ENCODE data around the gene MCL1. TPM values are rescaled to one million over a fixed set of nuclear protein-coding genes. Genes with fewer than 3 reads are reported as not detected.
"Not testable (repeated sequence)": the region's sequence is repeated elsewhere in the genome, so short reads cannot be mapped to it uniquely, and the experiment has no call there.

Gene MCL1
- total RNA-seq (100 to 1,000 TPM in 6 of 7 donors, 10 to 100 TPM in 1; 91.1 to 280 (median 145) TPM), polyA plus RNA-seq (100 to 1,000 TPM in 1 of 2 donors, 10 to 100 TPM in 1; 74.2 to 209 TPM)
- long read RNA-seq, donor 1, partial matches to known transcripts, result 0 of 14 reads
- long read RNA-seq, donor 1, other reads (novel, unspliced or antisense), result 12 of 14 reads
- long read RNA-seq, donor 2, transcript MCL1-202 (3 exons, 3,932 nt), result major isoform, 30 of 31 reads
- long read RNA-seq, donor 2, partial matches to known transcripts, result 0 of 31 reads
- long read RNA-seq, donor 2, other reads (novel, unspliced or antisense), result 0 of 31 reads
- long read RNA-seq, donor 3, transcript MCL1-202 (3 exons, 3,932 nt), result major isoform, 99 of 125 reads
- long read RNA-seq, donor 3, transcript MCL1-201 (2 exons, 1,110 nt), result minor isoform, 5 of 125 reads
- long read RNA-seq, donor 3, transcript MCL1-203 (2 exons, 1,099 nt), result minor isoform, 6 of 125 reads
- long read RNA-seq, donor 3, partial matches to known transcripts, result 0 of 125 reads
- long read RNA-seq, donor 3, other reads (novel, unspliced or antisense), result 15 of 125 reads

DNA sequence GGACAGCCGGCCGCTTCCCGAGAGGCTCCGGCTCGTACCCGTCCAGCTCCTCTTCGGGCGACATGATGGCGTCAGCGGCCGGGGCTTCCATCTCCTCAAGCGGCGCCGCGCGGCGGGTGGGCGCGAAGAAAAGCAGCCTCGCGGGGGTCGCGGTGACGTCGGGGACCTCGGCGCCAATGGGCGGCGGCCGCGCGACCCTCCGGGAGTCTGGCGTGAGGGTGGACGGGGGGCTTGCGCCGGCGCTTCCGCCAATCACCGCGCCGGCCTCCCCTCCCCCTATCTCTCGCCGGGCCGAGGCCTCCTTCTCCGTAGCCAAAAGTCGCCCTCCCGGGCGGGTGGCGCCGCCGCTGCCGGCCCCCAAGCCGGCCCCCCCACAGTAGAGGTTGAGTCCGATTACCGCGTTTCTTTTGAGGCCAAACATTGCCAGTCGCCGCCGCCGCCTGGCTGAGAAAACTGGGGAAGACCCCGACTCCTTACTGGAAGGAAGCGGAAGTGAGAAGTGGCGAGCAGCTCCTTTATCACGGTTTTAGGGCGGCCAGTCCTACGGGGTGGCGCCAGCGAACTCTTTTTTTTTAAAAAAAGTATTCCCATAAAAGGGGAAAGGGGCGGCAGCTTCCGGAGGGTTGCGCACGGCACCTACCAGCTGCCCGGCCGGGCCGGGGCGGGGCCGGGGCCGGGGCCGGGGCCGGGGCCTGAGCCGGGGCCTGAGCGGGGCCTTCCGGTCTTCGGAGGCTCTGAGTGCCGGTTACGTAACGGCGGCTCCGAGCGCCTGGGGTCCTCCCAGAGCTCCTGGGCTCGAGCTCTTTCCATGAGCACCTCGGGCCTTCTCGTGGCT, at the start of gene MCL1:
TSS of gene MCL1 (minus strand) at position 501 of the 835 bp plus-strand sequence. CDS start at position 421, 80 bp downstream.
- Histone ChIP-seq H3K9me3 (no peaks in the 10 kb centered on the region), H3K4me1 (ENCODE audit: insufficient read depth) (peaks cover 9% of the 10 kb centered on the region), H3K4me3 (peak within 1 kb of the TSS; percentile 93), H3K27ac (peak within 1 kb of the TSS; percentile 96 to 97), H3K36me3 (no peaks in the 10 kb centered on the region), H3K27me3 (no peaks in the 10 kb centered on the region)
- intact Hi-C loops (cut with DNase I), result loop anchor here in 2 of 4 donors (1.0 to 2.0 kb wide), 2 partner anchors 17 to 50 kb away; partner anchors contain the start of gene ENSA (in 1 of the 2)
- TF ChIP-seq, protein P1, sequence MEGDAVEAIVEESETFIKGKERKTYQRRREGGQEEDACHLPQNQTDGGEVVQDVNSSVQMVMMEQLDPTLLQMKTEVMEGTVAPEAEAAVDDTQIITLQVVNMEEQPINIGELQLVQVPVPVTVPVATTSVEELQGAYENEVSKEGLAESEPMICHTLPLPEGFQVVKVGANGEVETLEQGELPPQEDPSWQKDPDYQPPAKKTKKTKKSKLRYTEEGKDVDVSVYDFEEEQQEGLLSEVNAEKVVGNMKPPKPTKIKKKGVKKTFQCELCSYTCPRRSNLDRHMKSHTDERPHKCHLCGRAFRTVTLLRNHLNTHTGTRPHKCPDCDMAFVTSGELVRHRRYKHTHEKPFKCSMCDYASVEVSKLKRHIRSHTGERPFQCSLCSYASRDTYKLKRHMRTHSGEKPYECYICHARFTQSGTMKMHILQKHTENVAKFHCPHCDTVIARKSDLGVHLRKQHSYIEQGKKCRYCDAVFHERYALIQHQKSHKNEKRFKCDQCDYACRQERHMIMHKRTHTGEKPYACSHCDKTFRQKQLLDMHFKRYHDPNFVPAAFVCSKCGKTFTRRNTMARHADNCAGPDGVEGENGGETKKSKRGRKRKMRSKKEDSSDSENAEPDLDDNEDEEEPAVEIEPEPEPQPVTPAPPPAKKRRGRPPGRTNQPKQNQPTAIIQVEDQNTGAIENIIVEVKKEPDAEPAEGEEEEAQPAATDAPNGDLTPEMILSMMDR (IDR thresholded peaks at IDR 0.05), result peak in 2 of 3 donors; percentile 20 to 40
- TF ChIP-seq POLR2A (IDR thresholded peaks at IDR 0.05) (peak; percentile 91), EP300 (IDR thresholded peaks at IDR 0.05) (peak; percentile 79)
- DNase-seq, result peak; percentile 90 to 96 (median 94)
- WGBS, 3 donors, result 1% methylated on average over 63 to 94 of the region's 94 CpGs

DNA sequence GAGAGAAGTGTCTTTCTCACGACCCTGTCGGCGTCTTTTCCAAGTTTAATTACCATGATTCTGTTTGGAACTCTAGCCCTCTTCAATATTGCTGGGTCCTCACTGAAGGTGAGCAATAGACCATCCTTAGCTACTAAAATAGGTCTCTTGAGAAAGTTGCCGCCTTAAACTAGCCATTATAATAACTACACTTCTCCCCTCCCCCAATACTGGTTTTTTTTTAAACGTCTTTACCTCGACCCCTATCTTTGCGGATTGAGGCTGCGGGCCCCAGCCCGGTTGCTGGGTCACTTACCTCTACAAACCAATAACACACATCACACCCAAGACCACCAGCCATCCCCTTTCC, 49.3 kb upstream of the MCL1 start:
- no peak for TF ChIP-seq POLR2A (IDR thresholded peaks at IDR 0.05)
- TF ChIP-seq EP300 (IDR thresholded peaks at IDR 0.05), result no peak
- TF ChIP-seq, protein P1 (IDR thresholded peaks at IDR 0.05), result no peak
- 1 to 3% (median 2%) methylated on average over 9 of the region's 9 CpGs for WGBS, 3 donors
- H3K27me3 ChIP-seq, result no peaks in the 10 kb centered on the region
- H3K9me3 ChIP-seq, result no peaks in the 10 kb centered on the region
- intact Hi-C loops (cut with DNase I), result loop anchor here in 3 of 4 donors (1.0 to 10.0 kb wide), 4 partner anchors 49 to 344 kb away; partner anchors contain the start of genes CERS2 (in 1 of the 3) and MCL1 (in 1 of the 3)
- DNase-seq, result no peak
- peak overlapping the region; percentile 81 for H3K4me3 ChIP-seq
- peaks cover 9% of the 10 kb centered on the region for H3K4me1 ChIP-seq (ENCODE audit: insufficient read depth)
- no peaks in the 10 kb centered on the region for H3K36me3 ChIP-seq
- H3K27ac ChIP-seq, result peak overlapping the region; percentile 80 to 99

DNA sequence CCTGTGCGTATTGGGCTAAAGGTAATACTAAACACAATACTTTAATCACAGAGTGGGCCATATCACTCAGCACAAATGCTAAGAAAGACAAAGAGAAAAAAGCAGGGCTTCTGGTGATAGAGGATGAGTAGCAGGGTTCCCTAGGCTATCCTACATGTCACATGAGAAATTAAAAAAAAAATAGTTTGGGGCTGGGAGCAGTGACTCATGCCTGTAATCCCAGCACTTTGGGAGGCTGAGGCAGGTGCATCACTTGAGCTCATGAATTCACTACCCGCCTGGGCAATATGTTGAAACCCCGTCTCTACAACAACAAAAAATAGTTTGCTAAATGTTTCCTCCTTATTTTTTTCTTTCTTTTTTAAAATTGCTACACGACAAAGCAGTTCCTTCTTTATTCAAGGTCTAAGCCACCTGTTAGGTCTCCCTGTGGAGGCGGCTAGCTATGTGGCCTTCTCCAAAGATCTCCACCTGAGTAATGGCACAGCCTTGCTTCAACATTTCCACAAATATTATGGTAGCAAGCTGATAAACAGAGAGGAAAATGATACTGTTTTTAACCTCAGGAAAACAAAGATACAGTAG, 48.5 kb upstream of the MCL1 start:
- intact Hi-C loops (cut with DNase I), result loop anchor here in 3 of 4 donors (5.0 to 10.0 kb wide), 3 partner anchors 66 to 344 kb away; partner anchors contain the start of gene CERS2 (in 1 of the 3)
- TF ChIP-seq, protein P1 (IDR thresholded peaks at IDR 0.05), result no peak
- no peak for TF ChIP-seq POLR2A (IDR thresholded peaks at IDR 0.05)
- TF ChIP-seq EP300 (IDR thresholded peaks at IDR 0.05), result no peak
- H3K4me3 ChIP-seq, result peak overlapping the region; percentile 81
- no peaks in the 10 kb centered on the region for H3K36me3 ChIP-seq
- H3K4me1 ChIP-seq (ENCODE audit: insufficient read depth), result peaks cover 12% of the 10 kb centered on the region
- no peak for DNase-seq
- no peak overlapping the region for H3K27ac ChIP-seq
- 79 to 80% (median 80%) methylated on average over 5 of the region's 5 CpGs for WGBS, 3 donors
- no peaks in the 10 kb centered on the region for H3K9me3 ChIP-seq
- no peaks in the 10 kb centered on the region for H3K27me3 ChIP-seq

DNA sequence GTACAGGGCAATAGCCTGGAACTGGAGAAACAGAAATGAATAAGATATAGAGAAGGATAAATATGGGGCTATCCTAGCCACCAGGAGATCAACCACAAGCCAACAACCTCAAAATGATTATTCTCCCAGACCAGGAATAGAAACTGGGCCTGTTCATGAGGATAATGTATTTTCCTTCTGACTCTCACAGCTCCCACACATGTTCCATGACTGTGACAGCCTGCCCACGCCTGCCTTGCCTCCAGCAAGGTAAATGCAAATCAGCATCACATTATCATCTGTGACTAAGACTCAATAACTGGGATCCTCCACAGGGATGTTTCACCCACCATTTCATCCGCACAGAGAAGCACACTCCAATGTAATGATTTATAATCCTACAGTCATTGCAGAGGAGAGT, 46.7 kb upstream of the MCL1 start:
- TF ChIP-seq EP300 (IDR thresholded peaks at IDR 0.05) (no peak), POLR2A (IDR thresholded peaks at IDR 0.05) (no peak)
- TF ChIP-seq, protein P1 (IDR thresholded peaks at IDR 0.05), result no peak
- peaks cover 17% of the 10 kb centered on the region for H3K4me1 ChIP-seq (ENCODE audit: insufficient read depth)
- H3K4me3 ChIP-seq, result no peak overlapping the region
- H3K9me3 ChIP-seq, result no peaks in the 10 kb centered on the region
- DNase-seq, result no peak
- WGBS, 3 donors, result 83 to 91% (median 84%) methylated on average over 2 of the region's 2 CpGs
- H3K27ac ChIP-seq, result no peak overlapping the region
- intact Hi-C loops (cut with DNase I), result loop anchor here in 3 of 4 donors (5.0 to 10.0 kb wide), 3 partner anchors 64 to 346 kb away; partner anchors contain the start of gene CERS2 (in 1 of the 3)
- no peaks in the 10 kb centered on the region for H3K36me3 ChIP-seq
- no peaks in the 10 kb centered on the region for H3K27me3 ChIP-seq

DNA sequence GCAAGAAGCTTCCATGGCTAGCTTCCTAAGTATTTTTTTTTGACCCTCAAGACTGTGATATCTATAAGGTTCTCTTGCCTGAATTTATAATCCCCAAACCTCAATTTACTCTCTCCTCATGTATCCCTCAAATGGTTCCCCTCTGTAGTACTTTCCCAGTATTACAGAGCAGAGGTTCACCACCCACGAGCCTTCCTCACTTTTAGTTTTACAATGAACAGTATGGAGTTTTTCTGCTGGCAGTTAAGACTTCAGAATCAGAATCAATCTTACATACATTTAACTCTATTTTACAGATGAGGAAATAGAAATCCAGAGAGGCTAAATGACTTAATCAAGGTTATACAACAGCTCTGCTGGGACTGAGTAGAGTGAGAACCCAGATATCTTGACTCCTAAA, 45.1 kb upstream of the MCL1 start:
- intact Hi-C loops (cut with DNase I), result loop anchor here in 3 of 4 donors (5.0 to 10.0 kb wide), 2 partner anchors 62 to 70 kb away; no protein-coding TSS in a partner anchor
- not testable (repeated sequence) for DNase-seq, H3K27me3 ChIP-seq, H3K36me3 ChIP-seq, H3K4me3 ChIP-seq, H3K9me3 ChIP-seq, H3K27ac ChIP-seq
- WGBS, 3 donors, result 89 to 92% (median 90%) methylated on average over 1 of the region's 1 CpG
- H3K4me1 ChIP-seq (ENCODE audit: insufficient read depth), result peaks cover 11% of the 10 kb centered on the region

DNA sequence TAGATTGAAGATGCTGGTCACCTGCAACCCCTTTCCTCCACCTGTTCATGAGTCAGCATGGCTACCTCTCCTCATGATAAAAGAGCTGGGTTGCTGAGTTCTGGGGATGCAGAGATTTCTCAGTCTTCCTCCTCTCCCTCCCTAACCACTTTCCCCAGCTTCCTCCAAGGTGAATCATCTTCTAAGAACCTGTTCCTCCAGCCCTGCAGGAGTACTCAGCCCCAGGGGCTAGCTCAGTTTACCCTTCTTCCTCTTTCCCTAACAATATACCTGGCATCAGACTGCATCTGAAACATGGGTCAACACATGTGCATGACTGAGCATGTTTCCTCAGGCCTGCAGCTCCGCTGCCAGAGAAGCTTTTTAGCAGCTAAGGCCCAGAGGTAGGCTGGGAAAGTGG, 44.7 kb upstream of the MCL1 start:
- 93 to 100% (median 100%) methylated on average over 1 of the region's 1 CpG for WGBS, 3 donors
- intact Hi-C loops (cut with DNase I), result loop anchor here in 3 of 4 donors (5.0 to 10.0 kb wide), 2 partner anchors 62 to 69 kb away; no protein-coding TSS in a partner anchor
- H3K4me3 ChIP-seq, H3K9me3 ChIP-seq, H3K27ac ChIP-seq, H3K27me3 ChIP-seq, H3K36me3 ChIP-seq, DNase-seq: not testable (repeated sequence)
- H3K4me1 ChIP-seq (ENCODE audit: insufficient read depth), result peaks cover 11% of the 10 kb centered on the region

Data from ovary (tissue), 10 donors.